ENCODE results near the gene GZMA. TPM values are rescaled to one million over a fixed set of nuclear protein-coding genes. Genes with fewer than 3 reads are reported as not detected.

GZMA gene
- total RNA-seq, 1 donor from 2014 or later, result 2.1 TPM

DNA sequence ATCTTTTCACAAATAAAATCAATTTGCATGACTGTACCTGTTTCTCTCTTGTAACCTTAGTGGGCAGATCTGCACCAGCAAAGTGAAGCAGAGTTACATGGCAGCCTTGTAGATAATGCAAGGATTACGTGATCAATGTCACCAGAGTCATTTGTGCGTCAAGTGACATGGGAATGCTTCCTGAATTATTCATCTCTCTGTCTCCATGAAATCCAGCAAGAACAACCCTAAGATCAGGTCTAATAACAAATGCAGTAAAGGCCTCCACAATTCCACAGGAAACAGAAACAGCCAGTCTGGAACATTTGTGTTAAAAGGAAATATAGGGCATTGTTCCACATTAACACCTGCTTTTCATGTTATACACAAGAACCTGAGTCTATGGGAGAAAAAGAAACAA is 7.8 kb downstream of the GZMA start:
- no peak for DNase-seq (ENCODE audit: low spot score)

DNA sequence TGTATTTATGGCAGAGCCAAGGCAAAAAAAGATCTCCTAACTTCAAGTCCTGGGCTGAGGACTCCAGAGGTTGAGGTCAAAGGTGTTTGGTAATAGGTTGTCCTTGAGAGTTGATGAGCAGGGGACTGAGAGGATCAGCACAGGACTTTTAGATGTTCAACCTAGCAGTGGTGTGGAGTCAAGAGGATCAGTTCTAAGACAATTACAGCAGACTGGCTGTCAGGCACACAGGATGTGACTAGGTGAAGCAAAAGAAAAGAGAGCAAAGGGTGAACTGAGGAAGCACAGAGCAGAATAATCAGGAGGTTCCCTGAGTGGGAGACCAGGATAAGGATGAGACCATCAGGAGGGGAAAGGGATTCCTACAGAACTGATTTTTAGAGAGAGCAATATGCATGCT is 10.9 kb downstream of the GZMA start:
- DNase-seq (ENCODE audit: low spot score), result no peak

DNA sequence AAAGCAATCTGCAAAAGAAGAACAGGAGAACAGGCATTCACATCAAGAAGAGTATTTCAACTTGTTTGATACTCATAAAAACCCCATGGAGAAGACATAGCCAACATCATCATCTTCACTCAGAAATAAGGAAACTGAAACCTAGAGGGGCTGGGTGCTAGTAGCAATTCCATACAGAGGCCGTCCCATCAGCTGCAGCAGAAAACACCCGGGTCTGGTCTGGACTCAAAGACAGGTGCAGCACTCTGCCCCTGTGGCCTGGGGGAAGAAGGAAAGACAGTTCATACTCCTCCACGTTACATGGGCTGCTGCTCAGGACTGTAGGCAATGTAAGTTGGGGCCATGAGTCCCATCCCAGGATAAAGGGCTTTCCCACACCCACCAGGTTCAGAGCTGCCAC is 11.6 kb downstream of the GZMA start:
- no peak for DNase-seq (ENCODE audit: low spot score)

DNA sequence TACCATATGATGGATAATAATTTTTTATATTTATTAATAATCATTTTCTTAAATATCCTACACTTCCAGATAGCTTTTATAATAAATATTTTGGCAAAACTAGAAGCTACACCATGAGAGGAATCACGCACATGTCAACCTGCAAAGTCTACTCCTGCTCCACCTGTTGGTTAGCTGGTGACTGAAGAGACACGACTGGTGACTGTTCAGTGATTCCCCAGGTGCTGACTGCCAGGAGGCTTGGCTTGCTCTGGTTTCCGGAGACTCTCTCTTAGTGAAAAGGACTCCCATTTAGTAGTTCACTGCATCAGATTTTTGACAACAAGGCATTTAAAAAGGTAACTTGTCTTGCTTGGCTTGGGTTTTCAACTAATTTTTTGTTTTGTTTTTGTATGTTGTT is 20.9 kb downstream of the GZMA start:
- no peak for DNase-seq (ENCODE audit: low spot score)

DNA sequence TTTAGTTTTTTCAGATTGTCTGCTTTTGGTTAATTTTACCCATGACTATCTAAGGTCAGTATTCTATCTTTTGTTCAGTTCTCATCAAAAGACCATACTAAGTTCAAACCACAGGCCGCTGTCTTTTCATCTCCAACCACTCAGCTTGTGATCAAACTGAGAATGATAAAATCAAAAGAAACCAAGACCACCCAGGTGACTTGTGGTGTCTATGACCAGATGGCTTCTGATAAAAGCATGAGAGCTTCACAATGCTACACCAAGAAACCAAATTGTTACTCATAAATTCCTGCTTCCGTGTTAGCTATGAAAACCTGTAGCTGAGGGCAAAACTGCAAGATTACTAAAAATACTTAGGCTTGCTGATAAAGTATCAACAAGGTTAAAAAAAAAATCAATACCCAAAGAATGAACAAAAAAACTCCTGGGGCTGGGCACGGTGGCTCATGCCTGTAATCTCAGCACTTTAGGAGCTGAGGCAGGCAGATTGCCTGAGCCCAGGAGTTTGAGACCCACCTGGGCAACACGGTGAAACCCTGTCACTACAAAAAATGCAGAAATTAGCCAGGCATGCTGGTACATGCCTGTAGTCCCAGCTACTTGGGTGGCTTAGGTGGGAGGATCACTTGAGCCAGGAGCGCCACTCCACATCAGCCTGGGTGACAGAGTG is 31.7 kb downstream of the GZMA start:
- no peak for DNase-seq (ENCODE audit: low spot score)

DNA sequence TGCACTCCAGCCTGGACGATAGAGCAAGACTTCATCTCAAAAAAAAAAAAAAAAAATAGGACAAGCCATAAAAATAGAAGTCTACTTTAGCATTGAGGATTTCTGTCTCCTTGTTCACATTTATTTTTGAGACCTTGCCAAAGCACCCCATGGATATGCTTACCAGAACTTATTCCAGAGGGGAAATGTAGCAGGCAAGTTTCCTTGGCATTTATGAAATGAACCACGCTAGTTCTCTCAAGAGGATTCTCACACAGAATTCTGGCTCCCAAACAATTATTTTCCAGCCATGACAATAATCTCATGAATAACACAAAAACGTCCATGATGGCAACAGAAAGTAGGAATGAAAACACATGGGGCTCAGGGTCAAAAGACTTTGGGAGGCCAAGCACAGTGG is 34.1 kb downstream of the GZMA start:
- DNase-seq (ENCODE audit: low spot score), result no peak

DNA sequence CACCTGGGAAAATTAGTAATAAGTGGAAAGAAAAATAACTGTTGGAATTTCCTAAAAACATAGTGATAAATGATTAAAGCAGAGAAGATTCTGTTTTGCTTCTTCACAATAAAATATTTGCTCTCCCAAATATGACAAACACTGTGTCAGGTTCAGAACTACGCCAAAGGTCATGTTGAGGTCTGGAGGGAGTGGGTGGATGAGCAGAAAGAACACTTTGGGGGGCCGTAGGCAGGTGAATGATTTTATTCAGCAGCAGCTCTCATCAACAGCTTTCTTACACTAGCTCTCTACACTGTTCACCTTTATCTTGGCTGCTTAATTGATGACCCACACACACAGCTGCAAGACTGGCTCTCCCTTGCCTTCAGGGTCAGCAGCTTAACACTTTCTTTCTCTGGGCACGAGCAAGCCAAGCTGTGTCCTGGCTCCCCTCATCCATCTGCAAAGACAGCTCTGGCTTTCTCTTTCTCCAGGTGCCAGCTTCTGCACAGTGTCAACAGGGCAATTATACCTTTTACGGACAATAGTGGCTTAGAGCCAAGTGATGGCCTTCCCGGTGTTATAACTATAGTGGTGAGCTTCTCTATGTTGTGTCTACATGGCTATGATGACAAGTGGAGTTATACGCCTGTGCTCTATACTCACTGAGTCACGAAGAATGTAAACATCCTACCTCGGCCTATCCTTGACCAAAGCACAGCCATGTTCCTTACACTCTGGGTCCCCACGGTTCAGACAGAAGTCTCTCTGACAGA is 38.6 kb downstream of the GZMA start:
- no peak for DNase-seq (ENCODE audit: low spot score)

DNA sequence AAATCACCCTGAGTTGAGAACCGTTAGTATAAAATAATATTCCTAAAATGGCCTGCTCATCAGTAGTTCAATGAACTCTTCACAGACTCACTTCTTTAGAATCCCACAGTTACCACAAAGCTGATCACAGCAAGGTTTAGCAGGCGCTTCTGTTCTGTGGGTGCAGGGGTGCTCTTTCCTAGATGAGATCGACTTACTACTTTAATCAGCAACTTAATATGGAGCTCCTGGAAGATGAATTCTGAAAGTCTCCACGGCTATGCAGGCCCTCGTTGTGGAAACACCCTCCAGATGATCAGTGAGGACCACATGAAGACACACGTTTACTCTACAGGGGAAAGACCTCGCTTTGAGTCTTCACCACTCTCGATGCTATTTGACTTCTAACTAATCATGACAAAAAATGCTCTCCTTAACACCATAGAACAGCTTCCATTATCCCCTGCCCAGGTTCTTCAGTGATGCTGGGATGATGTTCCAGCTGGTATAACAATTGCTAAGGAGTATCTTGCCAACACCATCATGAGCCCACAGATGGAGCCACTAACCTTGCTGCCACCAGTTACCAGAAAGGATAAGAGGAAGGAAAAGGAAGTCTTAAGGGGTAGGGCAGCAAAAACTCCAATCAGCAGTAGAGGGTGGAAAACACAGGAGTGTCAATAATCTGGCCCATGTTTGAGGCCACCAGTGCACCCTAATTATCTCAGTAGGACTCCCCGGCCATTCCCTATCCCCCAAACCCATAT is 39.7 kb downstream of the GZMA start:
- no peak for DNase-seq (ENCODE audit: low spot score)

DNA sequence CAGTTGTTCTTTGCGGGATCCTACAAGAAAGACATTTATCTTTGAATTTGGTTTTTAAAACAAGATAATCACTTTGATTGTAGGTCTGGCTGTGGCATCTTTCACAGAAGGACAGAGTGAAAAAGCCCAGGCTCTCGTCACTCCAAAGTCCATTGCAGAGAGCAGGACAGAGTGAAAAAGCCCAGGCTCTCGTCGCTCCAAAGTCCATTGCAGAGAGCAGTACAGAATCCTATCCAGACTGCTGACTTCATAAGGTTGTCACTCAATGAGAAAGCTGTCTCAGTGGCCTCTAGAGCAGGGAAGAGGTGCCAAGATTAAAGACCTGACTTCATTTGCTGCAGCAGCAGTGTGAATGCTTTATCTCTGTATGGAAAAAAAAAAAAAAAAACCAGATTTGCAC is 41.2 kb downstream of the GZMA start:
- no peak for DNase-seq (ENCODE audit: low spot score)

DNA sequence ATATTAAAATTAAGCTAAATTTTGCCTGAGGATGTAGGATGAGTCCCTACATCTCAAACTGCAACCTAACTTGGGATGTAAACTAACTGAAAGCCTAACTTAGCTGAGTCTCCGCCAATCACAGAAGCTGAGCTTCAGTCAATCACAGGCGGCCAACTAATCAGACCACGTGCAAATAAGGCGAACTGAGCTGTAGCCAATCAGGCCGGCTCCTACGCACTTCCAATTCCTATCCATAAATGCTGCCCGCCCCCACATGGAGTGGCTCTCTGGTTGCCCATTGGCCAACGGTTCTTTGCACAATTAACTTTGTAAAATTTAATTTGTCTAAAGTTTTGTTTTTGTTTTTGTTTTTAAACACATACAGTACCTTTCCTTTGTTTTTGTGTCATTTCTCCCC is 43.6 kb downstream of the GZMA start:
- DNase-seq (ENCODE audit: low spot score), result no peak

DNA sequence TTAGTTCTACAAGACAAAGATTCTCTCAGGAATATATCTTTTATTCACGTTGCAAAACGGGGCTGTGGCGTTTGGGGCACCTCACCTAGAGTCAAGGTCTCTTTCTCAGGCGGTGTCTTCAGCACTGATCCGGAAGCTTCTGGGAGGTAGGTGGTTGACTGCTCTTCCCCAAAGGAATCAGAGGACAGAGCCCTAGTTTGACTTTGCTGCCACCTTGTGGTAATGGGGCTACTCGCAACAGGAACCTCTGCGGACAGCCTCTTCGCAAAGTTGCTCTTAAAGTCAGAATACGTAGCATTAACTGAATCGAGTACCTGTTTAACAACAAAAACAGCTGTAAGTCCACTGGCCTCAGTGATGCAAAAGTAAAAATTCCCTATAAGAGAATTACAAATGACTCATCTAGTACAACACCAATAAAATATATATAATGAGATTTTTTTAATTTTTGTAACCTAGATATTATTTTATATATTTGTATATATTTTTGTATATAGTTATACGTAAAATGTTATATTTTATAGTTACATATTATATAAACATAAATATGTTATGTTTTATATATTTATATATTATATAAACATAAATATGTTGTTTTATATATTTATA is 44.2 kb downstream of the GZMA start:
- peak; percentile 83 for DNase-seq (ENCODE audit: low spot score)

DNA sequence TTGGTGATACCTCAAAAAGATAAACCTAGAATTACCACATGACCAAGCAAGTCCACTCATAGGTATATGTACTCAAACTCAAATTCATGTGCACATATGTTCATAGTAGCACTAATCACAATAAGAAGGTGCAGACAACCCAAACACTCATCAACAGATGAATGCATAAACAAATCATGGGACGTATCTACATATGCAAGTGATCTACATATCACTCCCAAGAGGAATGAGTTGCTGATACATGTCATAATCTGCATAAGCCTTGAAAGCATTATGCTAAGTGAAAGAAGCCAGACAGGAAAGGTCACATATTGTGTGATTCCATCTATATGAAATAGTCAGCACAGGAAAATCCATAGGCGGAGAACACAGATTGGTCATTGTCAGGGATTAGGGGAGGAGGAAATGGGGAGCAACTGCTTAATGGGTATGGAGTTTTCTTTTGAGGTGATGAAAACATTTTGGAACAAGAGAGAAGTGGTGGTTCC is 46.9 kb downstream of the GZMA start:
- DNase-seq (ENCODE audit: low spot score), result no peak

DNA sequence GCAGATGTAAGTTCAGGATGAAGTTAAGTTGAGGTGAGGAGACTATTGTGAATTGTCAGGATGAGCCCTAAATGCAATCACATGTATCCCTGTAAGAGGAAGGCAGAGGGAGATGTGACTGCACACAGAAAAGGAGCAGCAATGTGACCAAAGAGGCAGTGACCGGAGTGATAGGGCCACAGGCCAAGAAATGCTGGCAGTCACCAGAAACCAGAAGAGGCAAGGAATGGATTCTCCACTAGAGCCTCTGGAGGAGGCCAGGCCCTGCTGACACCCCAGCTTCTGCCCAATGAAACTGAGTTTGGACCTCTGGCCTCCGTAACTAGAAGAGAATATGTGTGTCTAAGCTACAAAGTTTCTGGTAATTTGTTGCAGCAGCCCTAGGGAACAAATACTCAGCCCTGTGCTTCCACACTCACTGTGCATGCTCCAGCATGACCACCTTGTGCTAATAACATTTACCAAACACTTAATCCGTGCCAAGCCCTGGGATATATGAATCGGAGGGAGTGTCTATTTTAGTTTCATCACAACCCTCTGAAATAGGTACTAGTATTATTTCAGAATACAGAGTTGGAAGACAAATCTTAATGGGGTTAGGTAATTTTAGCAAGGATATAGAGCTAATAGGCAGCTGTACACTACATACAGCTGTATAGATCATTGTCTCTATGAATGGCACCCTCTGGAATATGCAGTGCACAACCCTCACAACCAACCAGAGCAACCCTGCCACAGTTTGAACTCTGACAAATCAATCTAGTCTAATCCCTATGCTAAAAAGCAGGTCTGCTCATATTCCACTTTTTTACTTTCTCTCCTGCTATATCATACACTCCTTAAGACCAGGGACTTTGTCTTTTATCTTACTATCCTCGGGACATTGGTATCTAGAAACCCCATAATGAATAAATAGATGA is 49.7 kb downstream of the GZMA start:
- no peak for DNase-seq (ENCODE audit: low spot score)

DNA sequence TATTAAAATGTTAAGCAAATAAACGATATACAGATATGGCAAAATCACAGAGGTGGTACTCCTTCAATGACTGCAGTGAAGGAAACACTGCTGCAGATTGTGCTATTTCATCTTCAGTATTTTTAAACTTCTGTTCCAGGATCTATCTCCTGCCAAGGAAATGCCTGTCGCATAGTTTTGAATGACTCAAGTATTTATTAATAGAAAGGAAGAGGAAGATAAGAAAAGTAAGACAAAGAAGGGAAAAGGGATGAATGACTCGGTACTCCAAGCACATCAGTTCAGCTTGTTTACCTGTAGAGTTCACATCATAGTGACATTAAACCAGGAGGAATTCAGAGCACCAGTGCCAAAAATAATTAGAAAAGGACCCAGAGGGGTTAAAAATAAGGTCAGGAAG is 52.4 kb downstream of the GZMA start:
- DNase-seq (ENCODE audit: low spot score), result no peak

Other genes with a start within 250 kb of the GZMA start
- gene ESM1, start 117.1 kb upstream of the GZMA start, total RNA-seq, result not detected
- gene GZMK, start 78.4 kb upstream of the GZMA start, total RNA-seq, result 0.49 TPM
- gene GPX8, start 57.5 kb downstream of the GZMA start, total RNA-seq, result 20.2 TPM
- gene CDC20B, start 70.5 kb downstream of the GZMA start, total RNA-seq, result not detected
- gene MCIDAS, start 124.7 kb downstream of the GZMA start, total RNA-seq, result 2.7 TPM
- 16.5 TPM for gene CCNO, start 131.0 kb downstream of the GZMA start, total RNA-seq
- 29.8 TPM for gene DHX29, start 205.0 kb downstream of the GZMA start, total RNA-seq
- 101 TPM for gene MTREX, start 205.3 kb downstream of the GZMA start, total RNA-seq

Measured in ureter (tissue), 1 donor.